HepG2 (cell line): ENCODE data around the gene CAMTA2. TPM values are rescaled to one million over a fixed set of nuclear protein-coding genes. Genes with fewer than 3 reads are reported as not detected.

Source experiments
- FOXO1 ChIP-seq: sonication (generic); formaldehyde crosslinking; IDR thresholded peaks from 2 replicates; pipeline ENCODE4 v1.4.0; 2020; ENCODE audit warnings: missing genetic modification reagents
- KLF9 ChIP-seq: IDR thresholded peaks from 2 replicates; pipeline ENCODE4 v1.6.1; 2016; ENCODE audit warnings: low read depth
- RFX5 ChIP-seq: IDR thresholded peaks from 2 replicates; pipeline ENCODE4 v1.6.1; 2011; ENCODE audit warnings: low read depth, low read length, improper control_type of control experiment
- SETDB1 ChIP-seq: sonication (generic); formaldehyde crosslinking; IDR thresholded peaks from 2 replicates; pipeline ENCODE4 v1.5.1; 2020; ENCODE audit warnings: missing genetic modification reagents, mild to moderate bottlenecking, borderline replicate concordance
- SKI ChIP-seq: fragments of 450-650 bp; IDR thresholded peaks from one replicate; pipeline ENCODE4 v1.6.1; 2018; ENCODE audit warnings: mild to moderate bottlenecking; ENCODE audit not compliant: partially characterized antibody
- SMARCC2 ChIP-seq: fragments of 450-650 bp; IDR thresholded peaks from 2 replicates; pipeline ENCODE4 v1.6.1; 2017; ENCODE audit warnings: antibody characterized with exemption, mild to moderate bottlenecking
- SRSF1 ChIP-seq: fragments of 200-400 bp; formaldehyde crosslinking; optimal IDR thresholded peaks from 2 replicates; pipeline ENCODE3; 2017; ENCODE audit warnings: mild to moderate bottlenecking, low read depth, low read length, moderate library complexity
- SSRP1 ChIP-seq: IDR thresholded peaks from 2 replicates; pipeline ENCODE4 v1.6.1; 2016; ENCODE audit warnings: control low read depth
- U2AF1 ChIP-seq: fragments of 200-400 bp; formaldehyde crosslinking; optimal IDR thresholded peaks from 2 replicates; pipeline ENCODE3; 2017; ENCODE audit warnings: mild to moderate bottlenecking, low read depth, low read length
- ZNF138 ChIP-seq: sonication (generic); formaldehyde crosslinking; IDR thresholded peaks from 2 replicates; pipeline ENCODE4 v1.5.0; 2020; ENCODE audit warnings: mild to moderate bottlenecking, low read depth, missing genetic modification reagents
- ZNF180 ChIP-seq: sonication (generic); formaldehyde crosslinking; IDR thresholded peaks from 2 replicates; pipeline ENCODE4 v1.4.0; 2020; ENCODE audit warnings: low read depth, missing genetic modification reagents, borderline replicate concordance
- ZNF33A ChIP-seq: sonication (generic); formaldehyde crosslinking; IDR thresholded peaks from 2 replicates; pipeline ENCODE4 v1.5.1; 2020; ENCODE audit warnings: missing genetic modification reagents, mild to moderate bottlenecking, moderate library complexity, borderline replicate concordance
- polyA plus RNA-seq, 8 experiments: library from polyadenylated mRNA; depleted of rRNA in 3 of 8; stranded (reverse) in 7 of 8; unstranded in 1 of 8; fragments of >200 nt; fragmentation: Illumina TruSeq in 4 of 8; extraction: Trizol in 4 of 8; gene quantifications; 2 replicates each; pipeline versions ENCODE4 v1.2.1 to v1.2.3, GENCODE V29; 2011 to 2016; ENCODE audit warnings: low read depth in 4 of 8, missing spikeins in 1 of 8, mixed read lengths in 1 of 8; ENCODE audit not compliant: insufficient read depth in 1 of 8
- total RNA-seq, 5 experiments: library from RNA; depleted of rRNA; stranded (reverse); fragments of >200 nt; fragmentation: Illumina TruSeq; extraction: Trizol; gene quantifications; 2 replicates each; pipeline ENCODE4 v1.2.3, GENCODE V29; 2016; ENCODE audit warnings: low read depth in 1 of 5
- TF ChIP-seq, protein P1 (sequence below): IDR thresholded peaks from 2 replicates; pipeline ENCODE4 v1.6.1; 2016; ENCODE audit warnings: mild to moderate bottlenecking, missing biosample characterization, missing genetic modification reagents
- TF ChIP-seq, protein P2 (sequence below): sonication (generic); formaldehyde crosslinking; IDR thresholded peaks from 2 replicates; pipeline ENCODE4 v1.4.0; 2020; ENCODE audit warnings: missing genetic modification reagents, borderline replicate concordance
- TF ChIP-seq, protein P3 (sequence below): fragments of 450-650 bp; IDR thresholded peaks from 2 replicates; pipeline ENCODE4 v1.6.1; 2016
- TF ChIP-seq, protein P4 (sequence below): sonication (generic); formaldehyde crosslinking; IDR thresholded peaks from 2 replicates; pipeline ENCODE4 v1.4.0; 2020; ENCODE audit warnings: missing genetic modification reagents
- TF ChIP-seq, protein P5 (sequence below): sonication (generic); formaldehyde crosslinking; IDR thresholded peaks from 2 replicates; pipeline ENCODE4 v1.4.0; 2020; ENCODE audit warnings: low read depth, mild to moderate bottlenecking, missing genetic modification reagents
- TF ChIP-seq, protein P6 (sequence below): sonication (generic); formaldehyde crosslinking; IDR thresholded peaks from 2 replicates; pipeline ENCODE4 v1.4.0; 2020; ENCODE audit warnings: missing genetic modification reagents

CAMTA2 gene
- total and polyA plus RNA-seq, 2 of the 13 experiments (the other 11 are each of a cell fraction or from before 2014, with no cell fraction given): 4.1 to 7.1 TPM

DNA sequence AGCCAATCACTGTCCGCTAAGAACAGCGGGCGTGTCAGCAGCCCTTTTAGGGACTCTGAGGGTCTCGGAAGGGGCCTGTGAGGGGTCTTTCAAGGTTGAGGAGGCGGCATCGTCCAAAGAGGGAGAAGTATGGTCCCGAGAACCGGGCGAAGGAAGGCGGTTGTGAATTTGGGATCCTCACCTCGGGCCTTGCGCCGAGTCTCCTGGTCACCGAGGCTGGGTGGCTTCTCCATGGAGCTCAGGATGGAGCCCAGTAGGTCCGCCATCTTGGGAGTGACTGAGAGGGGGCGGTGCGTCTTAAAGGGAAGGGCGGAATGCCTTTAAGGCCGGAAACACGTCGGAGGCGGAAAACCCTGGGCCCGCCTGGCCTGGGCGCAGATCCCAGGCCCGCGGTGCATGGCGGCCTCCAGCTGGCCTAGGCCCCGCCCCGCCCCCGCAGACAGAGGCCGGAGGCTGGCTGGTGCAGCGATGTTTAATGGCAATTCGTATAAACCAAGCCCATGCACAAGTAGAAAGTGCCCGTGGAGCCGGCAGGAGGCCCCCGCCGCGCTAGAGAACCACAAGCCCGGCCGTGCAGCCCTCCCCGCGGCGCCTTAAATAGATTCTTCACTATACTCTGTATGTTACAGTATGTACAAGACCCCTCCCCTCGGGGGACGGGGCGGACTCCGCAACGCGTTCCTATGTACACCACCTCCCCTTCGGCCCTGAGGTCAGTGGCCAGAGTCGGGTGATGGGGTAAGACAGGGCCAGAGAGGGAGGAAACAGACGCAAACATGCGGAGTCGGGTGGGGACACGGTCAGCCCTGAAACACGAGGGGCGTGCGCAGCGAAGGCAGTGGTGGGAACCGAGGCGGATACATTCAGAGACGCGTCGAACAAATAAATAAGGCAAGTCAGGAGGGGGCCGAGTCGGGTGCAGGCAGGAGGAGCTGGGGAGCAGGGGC, 19.7 kb downstream of the CAMTA2 start, which contains the start of gene SPAG7 (continued):
- TF ChIP-seq, protein P1, sequence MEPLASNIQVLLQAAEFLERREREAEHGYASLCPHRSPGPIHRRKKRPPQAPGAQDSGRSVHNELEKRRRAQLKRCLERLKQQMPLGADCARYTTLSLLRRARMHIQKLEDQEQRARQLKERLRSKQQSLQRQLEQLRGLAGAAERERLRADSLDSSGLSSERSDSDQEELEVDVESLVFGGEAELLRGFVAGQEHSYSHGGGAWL (CRISPR knock-in tag): peak; percentile 51
- TF ChIP-seq SSRP1 (CRISPR knock-in tag) (no peak), KLF9 (CRISPR knock-in tag) (no peak), SRSF1 (peak; percentile 32), ZNF138 (CRISPR knock-in tag) (no peak), SMARCC2 (no peak), ZNF33A (no peak), RFX5 (no peak), U2AF1 (peak; percentile 40), FOXO1 (CRISPR knock-in tag) (peak; percentile 35; the same call in 1 of the 2 replicates), ZNF180 (no peak), SETDB1 (no peak), SKI (no peak)
- TF ChIP-seq, protein P2, sequence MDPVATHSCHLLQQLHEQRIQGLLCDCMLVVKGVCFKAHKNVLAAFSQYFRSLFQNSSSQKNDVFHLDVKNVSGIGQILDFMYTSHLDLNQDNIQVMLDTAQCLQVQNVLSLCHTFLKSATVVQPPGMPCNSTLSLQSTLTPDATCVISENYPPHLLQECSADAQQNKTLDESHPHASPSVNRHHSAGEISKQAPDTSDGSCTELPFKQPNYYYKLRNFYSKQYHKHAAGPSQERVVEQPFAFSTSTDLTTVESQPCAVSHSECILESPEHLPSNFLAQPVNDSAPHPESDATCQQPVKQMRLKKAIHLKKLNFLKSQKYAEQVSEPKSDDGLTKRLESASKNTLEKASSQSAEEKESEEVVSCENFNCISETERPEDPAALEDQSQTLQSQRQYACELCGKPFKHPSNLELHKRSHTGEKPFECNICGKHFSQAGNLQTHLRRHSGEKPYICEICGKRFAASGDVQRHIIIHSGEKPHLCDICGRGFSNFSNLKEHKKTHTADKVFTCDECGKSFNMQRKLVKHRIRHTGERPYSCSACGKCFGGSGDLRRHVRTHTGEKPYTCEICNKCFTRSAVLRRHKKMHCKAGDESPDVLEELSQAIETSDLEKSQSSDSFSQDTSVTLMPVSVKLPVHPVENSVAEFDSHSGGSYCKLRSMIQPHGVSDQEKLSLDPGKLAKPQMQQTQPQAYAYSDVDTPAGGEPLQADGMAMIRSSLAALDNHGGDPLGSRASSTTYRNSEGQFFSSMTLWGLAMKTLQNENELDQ (CRISPR knock-in tag): no peak
- TF ChIP-seq, protein P3, sequence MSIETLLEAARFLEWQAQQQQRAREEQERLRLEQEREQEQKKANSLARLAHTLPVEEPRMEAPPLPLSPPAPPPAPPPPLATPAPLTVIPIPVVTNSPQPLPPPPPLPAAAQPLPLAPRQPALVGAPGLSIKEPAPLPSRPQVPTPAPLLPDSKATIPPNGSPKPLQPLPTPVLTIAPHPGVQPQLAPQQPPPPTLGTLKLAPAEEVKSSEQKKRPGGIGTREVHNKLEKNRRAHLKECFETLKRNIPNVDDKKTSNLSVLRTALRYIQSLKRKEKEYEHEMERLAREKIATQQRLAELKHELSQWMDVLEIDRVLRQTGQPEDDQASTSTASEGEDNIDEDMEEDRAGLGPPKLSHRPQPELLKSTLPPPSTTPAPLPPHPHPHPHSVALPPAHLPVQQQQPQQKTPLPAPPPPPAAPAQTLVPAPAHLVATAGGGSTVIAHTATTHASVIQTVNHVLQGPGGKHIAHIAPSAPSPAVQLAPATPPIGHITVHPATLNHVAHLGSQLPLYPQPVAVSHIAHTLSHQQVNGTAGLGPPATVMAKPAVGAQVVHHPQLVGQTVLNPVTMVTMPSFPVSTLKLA: 0 out of 2 replicates have a peak, but pooled peaks have one; percentile 2
- TF ChIP-seq, protein P4, sequence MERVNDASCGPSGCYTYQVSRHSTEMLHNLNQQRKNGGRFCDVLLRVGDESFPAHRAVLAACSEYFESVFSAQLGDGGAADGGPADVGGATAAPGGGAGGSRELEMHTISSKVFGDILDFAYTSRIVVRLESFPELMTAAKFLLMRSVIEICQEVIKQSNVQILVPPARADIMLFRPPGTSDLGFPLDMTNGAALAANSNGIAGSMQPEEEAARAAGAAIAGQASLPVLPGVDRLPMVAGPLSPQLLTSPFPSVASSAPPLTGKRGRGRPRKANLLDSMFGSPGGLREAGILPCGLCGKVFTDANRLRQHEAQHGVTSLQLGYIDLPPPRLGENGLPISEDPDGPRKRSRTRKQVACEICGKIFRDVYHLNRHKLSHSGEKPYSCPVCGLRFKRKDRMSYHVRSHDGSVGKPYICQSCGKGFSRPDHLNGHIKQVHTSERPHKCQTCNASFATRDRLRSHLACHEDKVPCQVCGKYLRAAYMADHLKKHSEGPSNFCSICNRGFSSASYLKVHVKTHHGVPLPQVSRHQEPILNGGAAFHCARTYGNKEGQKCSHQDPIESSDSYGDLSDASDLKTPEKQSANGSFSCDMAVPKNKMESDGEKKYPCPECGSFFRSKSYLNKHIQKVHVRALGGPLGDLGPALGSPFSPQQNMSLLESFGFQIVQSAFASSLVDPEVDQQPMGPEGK (CRISPR knock-in tag): peak; percentile 57
- TF ChIP-seq, protein P5, sequence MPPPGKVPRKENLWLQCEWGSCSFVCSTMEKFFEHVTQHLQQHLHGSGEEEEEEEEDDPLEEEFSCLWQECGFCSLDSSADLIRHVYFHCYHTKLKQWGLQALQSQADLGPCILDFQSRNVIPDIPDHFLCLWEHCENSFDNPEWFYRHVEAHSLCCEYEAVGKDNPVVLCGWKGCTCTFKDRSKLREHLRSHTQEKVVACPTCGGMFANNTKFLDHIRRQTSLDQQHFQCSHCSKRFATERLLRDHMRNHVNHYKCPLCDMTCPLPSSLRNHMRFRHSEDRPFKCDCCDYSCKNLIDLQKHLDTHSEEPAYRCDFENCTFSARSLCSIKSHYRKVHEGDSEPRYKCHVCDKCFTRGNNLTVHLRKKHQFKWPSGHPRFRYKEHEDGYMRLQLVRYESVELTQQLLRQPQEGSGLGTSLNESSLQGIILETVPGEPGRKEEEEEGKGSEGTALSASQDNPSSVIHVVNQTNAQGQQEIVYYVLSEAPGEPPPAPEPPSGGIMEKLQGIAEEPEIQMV: no peak
- TF ChIP-seq, protein P6, sequence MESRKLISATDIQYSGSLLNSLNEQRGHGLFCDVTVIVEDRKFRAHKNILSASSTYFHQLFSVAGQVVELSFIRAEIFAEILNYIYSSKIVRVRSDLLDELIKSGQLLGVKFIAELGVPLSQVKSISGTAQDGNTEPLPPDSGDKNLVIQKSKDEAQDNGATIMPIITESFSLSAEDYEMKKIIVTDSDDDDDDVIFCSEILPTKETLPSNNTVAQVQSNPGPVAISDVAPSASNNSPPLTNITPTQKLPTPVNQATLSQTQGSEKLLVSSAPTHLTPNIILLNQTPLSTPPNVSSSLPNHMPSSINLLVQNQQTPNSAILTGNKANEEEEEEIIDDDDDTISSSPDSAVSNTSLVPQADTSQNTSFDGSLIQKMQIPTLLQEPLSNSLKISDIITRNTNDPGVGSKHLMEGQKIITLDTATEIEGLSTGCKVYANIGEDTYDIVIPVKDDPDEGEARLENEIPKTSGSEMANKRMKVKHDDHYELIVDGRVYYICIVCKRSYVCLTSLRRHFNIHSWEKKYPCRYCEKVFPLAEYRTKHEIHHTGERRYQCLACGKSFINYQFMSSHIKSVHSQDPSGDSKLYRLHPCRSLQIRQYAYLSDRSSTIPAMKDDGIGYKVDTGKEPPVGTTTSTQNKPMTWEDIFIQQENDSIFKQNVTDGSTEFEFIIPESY (CRISPR knock-in tag): no peak
